ENCODE data around the gene NMT2.

Gene NMT2

GRCh38 chr10:15196021-15196834 lies 27.7 kb upstream of the NMT2 start:
- no peak for TF ChIP-seq CTCF (IDR thresholded peaks at IDR 0.05; ENCODE audit: extremely low read depth, missing control alignments)
- DNase-seq (ENCODE audit: low spot score): no peak

- no peak for DNase-seq (ENCODE audit: low spot score)
- TF ChIP-seq CTCF (IDR thresholded peaks at IDR 0.05; ENCODE audit: extremely low read depth, missing control alignments): no peak
These were observed 20.8 kb upstream of the NMT2 start for GRCh38 chr10:15189133-15189885.

DNA sequence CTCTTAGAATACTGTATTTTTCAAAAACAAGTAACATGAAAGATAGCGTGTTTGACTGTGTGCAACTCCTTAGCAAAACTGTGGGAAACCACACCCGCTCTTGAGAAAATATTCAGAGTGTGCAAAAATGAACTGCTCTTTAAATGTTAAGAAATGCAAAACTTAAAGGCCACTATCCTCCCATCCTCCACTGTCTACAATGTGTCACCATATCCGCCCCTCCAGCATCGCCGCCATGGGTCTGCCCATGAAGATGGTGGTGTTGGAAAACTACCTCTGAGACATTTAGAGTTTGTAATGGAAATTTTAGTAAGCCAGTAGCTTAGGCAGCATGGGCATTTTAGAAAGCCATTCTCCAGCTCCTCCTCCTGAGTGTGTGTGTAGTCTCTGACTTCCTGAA lies 20.1 kb upstream of the NMT2 start:
- no peak for DNase-seq (ENCODE audit: low spot score)

DNA sequence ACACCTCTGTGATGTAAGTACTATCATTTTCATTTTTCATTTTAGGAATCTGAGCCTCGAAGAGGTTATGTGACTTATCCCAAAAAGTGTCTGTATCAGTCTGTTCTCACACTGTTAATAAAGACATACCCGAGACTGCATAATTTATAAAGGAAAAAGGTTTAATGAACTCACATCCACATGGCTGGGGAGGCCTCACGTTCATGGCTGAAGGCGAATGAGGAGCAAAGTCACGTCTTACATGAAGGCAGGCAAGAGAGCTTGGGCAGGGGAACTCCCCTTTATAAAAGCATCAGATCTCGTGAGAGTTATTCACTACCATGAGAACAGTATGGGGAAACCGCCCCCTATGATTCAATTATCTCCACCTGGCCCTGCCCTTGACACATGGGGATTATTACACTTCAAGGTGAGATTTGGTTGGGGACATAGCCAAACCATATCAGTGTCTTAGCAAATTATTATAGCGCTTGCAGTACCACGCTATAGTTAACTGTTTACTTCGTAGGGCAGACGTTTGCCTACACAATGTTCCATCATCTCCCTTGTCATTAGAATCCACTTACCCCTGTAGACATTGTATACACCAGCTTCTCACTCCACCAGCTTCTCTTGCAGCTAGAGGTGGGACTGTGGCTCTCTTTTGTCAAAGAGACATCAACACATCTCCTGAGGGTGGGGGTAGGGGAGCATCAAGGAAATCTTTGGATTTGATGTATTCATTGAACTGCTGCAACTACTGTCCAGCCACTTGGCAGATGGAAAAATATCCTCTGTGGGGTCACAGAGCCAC lies 15.4 kb upstream of the NMT2 start:
- no peak for TF ChIP-seq CTCF (IDR thresholded peaks at IDR 0.05; ENCODE audit: extremely low read depth, missing control alignments)
- no peak for DNase-seq (ENCODE audit: low spot score)

More for the DNA sequence above, 20.1 kb upstream of the NMT2 start:
- TF ChIP-seq CTCF (IDR thresholded peaks at IDR 0.05; ENCODE audit: extremely low read depth, missing control alignments): no peak

DNA sequence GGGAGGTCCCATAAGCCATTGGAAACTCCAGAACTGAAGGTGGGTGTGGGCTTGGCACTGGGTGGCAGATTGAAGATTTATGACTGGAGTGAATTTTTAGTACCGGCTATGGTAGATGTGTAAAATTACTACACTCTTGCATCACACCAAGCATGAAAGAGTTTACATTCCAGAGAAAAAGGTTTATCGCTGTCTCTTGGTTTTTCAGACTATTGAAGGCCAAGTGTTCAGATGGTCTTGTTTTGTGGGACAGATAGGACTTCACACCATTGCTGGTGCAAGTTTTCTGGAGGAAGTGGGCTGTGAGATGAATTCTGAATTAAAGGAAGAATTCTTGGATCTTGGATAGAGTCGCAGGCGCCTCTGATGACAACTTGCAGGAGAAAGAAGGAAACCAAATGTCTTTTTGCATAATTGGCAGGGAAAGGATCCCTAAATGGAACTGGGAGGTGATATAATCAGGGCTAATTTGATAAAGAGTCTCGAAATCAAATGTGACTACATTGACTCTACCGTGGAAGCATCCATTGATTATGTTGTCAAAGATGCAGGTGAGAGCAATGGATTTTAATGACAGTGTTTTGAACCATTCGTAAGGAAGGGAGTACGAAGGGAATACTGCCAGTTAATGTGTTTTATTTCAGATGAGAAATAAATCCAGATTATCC lies 14.2 kb upstream of the NMT2 start:
- no peak for TF ChIP-seq CTCF (IDR thresholded peaks at IDR 0.05; ENCODE audit: extremely low read depth, missing control alignments)
- no peak for DNase-seq (ENCODE audit: low spot score)

- no peak for TF ChIP-seq CTCF (IDR thresholded peaks at IDR 0.05; ENCODE audit: extremely low read depth, missing control alignments)
These were observed 13.2 kb upstream of the NMT2 start for GRCh38 chr10:15181576-15182156.

More at GRCh38 chr10:15181576-15182156, 13.2 kb upstream of the NMT2 start:
- DNase-seq (ENCODE audit: low spot score): no peak

All from GM20000 (cell line).